MM.1S (cell line): ENCODE data around the gene SUGP2.

Experiments
- EZH2 ChIP-seq: fragments of 300-600 bp; sonication (generic); optimal IDR thresholded peaks from 2 replicates; pipeline ENCODE3; 2017; ENCODE audit warnings: low read depth, mild to moderate bottlenecking, antibody characterized with exemption, low read length, mixed read lengths
- EZH2phosphoT487 ChIP-seq: fragments of 300-600 bp; sonication (generic); IDR thresholded peaks from 2 replicates; pipeline ENCODE4 v1.6.1; 2018; ENCODE audit warnings: antibody characterized with exemption, low read length
- TF ChIP-seq, protein P1 (sequence below): fragments of 300-600 bp; sonication (generic); IDR thresholded peaks from 2 replicates; pipeline ENCODE4 v1.5.1; 2016; ENCODE audit warnings: antibody characterized with exemption, low read length, mixed read lengths

DNA sequence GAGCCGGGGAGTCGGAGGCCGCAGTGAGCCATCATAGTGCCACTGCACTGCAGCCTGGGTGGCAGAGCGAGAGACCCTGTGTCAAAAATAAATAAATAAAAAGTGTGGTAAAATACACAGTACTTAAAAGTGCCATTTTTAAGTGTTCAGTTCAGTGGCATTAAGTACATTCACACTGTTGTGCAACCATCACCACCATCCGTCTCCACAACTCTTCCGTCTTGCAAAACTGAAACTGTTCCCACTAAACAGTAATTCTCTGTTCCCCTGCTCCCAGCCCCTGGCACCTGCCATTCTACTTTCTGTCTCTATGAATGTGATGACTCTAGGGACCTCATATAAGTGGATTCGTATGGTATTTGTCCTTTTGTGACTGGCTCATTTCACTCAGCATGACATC lies 43.8 kb upstream of the SUGP2 start:
- TF ChIP-seq, protein P1, sequence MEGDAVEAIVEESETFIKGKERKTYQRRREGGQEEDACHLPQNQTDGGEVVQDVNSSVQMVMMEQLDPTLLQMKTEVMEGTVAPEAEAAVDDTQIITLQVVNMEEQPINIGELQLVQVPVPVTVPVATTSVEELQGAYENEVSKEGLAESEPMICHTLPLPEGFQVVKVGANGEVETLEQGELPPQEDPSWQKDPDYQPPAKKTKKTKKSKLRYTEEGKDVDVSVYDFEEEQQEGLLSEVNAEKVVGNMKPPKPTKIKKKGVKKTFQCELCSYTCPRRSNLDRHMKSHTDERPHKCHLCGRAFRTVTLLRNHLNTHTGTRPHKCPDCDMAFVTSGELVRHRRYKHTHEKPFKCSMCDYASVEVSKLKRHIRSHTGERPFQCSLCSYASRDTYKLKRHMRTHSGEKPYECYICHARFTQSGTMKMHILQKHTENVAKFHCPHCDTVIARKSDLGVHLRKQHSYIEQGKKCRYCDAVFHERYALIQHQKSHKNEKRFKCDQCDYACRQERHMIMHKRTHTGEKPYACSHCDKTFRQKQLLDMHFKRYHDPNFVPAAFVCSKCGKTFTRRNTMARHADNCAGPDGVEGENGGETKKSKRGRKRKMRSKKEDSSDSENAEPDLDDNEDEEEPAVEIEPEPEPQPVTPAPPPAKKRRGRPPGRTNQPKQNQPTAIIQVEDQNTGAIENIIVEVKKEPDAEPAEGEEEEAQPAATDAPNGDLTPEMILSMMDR: no peak
- TF ChIP-seq EZH2: no peak
- no peak for TF ChIP-seq EZH2phosphoT487
